Endometrium (tissue), 2 donors: ENCODE results near the gene MAPK8IP1.

Experiments used
- FAIRE-seq: peaks from 2 replicates; lab custom pipeline; 2012; peaks lifted over from hg19 to GRCh38; lab: Jason Lieb, UNC
- donor health status: control.
- donor health status: control.

The MAPK8IP1 gene

DNA sequence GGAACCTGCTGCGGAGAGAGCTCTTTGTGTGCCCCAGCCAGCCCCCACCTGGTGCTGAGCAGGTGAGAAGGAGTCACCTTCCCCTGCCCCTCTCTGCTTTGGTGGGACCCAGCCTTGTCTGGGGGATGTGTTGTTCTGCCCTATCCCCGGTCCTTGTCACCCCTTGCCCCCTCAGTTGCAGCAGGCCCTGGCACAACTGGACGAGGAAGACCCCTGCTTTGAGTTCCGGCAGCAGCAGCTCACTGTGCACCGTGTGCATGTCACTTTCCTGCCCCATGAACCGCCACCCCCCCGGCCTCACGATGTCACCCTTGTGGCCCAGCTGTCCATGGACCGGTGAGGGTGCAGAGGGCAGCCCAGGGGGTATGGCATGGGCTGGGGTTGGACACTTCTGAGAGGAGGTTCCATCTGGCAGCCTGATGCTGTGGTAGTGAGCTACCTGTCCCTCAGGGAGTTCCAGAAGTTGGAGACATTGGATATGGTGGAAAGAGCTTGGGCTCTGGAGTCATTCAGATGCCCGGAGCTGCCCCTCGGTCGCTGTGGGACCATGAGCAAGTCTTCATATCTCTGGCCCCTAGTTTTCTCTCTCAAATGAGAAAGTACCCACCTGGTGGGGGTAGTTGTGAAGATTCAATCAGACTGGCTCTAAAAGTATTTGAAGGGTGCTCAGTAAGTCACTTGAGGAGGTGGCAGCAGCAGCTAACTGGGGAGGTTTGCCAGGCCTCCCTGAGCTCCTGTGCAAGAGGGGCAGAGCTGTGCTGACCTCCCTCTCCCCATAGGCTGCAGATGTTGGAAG lies 41.3 kb downstream of the MAPK8IP1 start:
- FAIRE-seq: no peak

DNA sequence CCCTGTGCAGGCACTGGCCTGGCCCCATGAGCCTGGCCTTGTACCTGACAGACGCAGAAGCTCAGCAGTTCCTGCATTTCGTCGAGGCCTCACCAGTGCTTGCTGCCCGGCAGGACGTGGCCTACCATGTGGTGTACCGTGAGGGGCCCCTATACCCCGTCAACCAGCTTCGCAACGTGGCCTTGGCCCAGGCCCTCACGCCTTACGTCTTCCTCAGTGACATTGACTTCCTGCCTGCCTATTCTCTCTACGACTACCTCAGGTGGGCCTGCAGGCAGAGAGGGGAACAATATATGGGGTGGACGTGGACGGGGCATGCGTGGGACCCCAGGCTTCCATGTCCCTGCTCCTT lies 41.9 kb downstream of the MAPK8IP1 start:
- no peak for FAIRE-seq

DNA sequence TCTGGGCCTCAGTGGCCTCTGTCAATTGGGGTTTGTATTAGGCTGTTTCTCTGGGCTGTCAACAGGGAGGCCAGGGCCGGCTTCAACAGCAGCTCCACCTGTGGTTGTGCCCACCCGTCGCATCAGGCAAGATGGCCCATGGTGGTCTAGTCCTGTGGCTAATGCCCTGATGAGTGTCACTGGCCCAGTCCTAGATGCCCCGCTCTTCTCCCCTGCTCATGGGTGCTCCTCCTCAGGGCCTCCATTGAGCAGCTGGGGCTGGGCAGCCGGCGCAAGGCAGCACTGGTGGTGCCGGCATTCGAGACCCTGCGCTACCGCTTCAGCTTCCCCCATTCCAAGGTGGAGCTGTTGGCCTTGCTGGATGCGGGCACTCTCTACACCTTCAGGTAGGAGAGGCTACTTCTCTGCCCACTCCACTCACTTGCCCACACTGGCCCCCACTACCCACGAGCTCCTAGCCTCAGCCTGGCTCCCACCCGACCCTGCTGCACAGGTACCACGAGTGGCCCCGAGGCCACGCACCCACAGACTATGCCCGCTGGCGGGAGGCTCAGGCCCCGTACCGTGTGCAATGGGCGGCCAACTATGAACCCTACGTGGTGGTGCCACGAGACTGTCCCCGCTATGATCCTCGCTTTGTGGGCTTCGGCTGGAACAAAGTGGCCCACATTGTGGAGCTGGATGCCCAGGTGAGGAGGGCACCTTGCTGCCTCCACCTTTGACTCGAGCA lies 42.4 kb downstream of the MAPK8IP1 start:
- FAIRE-seq: no peak

DNA sequence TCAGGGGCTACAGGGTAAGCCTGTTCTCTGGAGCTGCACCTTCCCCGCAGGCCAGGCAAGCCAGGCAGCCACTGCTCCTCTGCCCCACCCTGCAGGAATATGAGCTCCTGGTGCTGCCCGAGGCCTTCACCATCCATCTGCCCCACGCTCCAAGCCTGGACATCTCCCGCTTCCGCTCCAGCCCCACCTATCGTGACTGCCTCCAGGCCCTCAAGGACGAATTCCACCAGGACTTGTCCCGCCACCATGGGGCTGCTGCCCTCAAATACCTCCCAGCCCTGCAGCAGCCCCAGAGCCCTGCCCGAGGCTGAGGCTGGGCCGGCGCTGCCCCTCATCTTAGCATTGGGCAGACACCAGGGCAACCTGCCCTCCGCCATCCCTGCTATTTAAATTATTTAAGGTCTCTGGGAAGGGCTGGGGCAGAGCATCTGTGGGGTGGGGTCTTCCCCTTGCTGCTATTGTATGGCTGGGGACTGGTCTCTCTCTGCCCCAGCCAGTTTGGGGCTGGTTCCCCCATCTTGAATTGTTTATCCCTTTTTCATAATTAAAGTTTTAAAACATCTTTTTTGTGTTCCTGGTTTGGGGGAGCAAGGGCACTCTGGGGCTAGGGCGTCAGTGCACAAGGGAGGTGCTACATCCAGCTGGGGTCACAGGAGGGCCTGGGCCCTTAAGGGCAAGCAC lies 43.2 kb downstream of the MAPK8IP1 start:
- no peak for FAIRE-seq

DNA sequence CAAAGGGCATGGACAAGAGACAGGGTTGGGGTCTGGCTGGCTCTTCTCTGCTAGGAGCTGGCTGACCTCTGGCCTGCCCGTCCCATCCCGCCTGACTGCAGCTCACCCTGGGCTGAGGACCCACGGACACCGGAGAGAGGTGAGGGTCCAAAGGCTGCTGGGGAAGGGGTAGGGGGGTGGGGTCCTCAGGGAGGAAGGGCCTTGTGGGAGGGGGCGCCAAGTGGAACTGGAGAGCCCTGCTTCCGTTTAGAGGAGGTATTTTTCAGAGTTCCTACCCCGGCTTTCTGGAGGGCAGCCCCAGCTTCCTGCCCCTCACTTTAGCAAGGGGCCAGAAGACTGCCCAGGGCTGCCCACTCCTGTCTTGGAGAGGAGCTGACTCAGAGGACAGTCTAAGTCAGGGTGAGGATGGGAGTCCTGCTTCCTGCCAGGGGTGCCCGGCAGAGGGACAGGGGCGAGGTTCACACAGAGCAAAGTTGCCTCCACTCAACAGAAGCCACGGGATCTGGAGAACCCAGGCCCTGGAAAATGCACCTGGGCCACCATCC lies 44.1 kb downstream of the MAPK8IP1 start:
- no peak for FAIRE-seq

DNA sequence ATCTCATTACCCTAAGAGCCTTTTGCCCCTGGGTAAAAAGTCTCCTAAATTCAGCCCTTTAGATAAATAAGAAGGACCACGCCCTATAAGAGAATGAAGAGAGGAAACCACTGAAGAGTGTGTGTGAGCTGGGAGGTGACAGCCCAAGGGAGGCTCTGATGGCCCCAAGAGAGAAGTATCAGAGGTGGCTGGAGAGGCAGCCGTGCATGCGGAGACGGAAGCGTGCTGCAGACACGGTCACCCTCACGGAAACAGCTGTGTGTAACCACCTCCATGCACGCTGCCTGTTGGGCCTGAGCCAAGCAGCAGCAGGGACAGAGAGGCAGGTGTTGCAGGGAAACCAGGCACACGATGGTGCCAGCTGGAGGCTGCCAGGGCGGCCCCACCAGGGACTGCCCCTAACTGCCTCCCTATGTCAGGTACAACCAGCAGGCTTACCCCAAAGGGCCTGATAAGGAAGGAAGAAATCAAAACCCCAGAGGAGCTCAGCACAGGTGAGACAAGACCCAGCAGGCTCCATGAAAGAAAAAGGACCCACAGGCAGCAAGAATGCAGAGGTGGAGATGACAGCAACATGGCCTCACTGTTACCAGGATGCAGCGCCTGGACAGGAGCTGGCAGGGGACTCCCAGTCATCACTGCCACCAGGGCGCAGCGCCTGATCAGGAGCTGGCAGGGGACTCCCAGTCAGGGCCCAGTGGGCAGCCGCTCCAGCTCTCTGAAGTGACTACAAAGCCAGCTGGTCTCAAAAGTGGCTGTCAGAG lies 44.8 kb downstream of the MAPK8IP1 start:
- no peak for FAIRE-seq

DNA sequence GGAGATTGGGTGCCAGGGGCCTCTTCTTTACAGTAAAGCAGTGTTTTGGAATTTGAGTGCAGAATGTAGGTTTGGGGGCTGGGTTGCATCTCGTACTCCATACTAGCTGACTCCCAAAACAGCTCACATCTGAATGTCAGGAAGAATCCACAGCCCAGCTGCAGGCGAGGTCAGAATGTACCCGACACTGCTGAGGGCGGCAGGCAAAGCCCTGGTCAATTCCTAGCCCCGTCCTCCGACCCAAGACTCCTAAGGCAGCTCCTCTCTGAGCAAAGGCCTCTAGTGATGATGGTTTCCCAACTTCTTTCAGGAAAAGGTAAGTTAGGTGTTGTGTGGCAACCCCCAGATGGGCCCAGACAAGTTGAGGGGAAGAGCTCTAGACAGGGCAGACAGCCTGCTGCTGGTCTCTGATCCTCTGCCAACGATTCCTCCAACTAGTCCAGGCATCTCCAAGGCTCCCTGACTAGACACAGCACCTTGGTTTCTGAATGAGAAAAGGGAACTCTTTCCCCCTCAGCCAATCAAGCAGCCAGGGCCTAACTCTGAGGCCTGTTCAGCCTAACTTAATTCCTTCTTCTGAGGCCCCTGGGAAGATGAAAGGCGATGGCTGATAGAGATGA lies 45.6 kb downstream of the MAPK8IP1 start:
- FAIRE-seq: no peak

DNA sequence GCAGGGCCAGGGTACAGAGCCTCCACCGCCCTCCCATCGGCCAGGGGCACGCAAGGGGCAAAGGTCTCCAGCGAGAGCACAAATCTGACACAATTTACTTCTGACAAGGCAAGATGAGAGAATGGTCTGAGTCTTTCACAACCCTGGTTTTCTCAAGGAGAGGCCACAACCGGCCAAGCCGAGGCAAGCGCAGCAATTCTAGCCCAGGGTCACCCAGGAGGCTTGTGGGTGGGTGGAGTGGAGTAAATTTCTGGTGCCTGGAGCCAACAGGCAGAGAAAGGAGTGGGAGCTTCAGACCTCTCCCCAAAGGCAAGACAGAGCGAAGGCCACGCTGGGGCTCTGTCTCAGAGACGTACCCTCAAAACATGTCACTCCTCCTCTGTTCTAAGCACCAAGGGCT lies 46.3 kb downstream of the MAPK8IP1 start:
- no peak for FAIRE-seq

DNA sequence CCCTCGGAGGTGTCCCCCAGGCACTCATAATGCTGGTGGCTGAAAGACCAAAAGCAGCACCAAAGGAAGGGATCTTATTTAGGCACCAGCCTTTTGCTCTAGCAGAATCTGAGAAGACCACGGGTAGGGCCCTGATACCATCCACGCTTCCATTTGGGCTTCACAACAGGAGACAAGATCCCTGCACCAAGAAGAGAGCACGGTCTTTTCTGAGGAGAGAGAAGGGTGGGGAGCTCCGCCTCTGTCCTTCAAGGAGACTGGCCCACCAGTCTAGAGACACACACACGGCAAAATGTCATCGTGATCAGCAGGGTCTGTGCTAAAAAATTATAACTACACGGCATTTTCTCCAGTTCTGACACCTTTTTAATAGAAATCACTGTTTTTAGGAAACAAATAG lies 46.8 kb downstream of the MAPK8IP1 start:
- no peak for FAIRE-seq

DNA sequence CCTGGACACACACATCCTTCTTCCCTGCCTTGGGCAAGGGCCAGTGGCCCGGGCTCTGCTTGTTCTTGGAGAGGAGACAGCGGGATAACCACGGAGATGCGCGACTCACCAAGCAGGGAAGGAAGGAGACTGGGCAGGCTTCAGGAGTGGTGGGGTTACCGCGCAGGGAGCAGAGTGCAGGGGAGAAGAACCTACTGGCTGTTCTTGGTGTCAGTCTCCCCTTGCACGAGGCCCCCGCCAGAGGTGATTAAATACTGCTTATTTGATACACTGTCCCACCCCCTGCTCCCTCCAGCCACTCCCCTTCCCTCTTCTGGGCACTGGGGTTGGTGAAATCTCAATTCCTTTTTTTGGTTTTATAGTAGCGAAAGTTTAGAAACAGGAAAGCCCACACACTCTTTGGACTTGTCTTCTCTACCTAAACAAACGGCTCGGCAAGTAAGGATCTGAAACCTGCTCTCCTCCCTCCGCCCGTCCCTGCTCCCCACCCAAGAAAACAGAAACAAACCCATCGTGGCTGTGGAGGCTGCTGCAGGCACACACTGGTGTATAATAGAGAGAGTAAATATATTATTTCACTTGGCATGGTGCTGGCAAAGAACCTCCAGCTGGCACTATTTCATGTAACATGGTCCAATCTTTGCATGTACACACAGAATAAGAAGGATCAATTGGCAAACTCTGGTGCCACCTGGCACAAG lies 47.8 kb downstream of the MAPK8IP1 start:
- no peak for FAIRE-seq

DNA sequence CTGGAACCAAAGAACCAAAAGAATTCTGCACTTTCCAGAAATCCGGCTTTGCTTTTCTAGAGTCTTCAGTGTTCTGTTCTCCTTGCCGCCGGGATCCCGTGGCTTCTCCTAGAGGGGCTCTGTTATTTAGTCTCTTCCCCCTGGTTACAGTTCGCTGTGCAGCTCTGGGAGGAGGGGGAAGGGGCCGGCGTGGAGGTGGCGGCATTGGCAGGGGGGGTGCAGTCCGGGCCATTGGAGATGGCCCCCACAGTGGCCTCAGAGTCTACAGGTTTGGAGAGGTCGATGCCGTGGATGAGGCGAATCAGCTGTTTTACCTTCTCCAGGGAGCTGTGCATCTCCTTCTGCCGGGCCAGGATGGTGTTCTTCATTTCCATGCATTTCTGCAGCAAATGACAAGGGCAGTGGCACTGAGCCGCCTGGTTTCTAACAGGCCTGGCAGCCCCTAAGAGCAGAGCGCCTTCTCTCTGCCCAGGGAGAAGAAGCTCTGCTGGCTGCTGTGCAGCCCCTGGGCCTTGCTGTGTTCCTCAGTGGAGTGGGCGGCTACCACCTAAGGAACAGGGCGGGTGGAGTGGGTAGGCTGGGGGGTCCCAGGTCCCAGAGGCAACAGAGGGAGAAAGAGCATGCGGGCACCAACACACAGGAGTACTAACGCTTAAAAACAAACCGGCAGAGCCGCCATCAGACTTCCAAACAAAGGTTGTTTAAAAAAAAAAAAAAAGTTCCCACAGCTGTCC lies 48.6 kb downstream of the MAPK8IP1 start:
- no peak for FAIRE-seq

DNA sequence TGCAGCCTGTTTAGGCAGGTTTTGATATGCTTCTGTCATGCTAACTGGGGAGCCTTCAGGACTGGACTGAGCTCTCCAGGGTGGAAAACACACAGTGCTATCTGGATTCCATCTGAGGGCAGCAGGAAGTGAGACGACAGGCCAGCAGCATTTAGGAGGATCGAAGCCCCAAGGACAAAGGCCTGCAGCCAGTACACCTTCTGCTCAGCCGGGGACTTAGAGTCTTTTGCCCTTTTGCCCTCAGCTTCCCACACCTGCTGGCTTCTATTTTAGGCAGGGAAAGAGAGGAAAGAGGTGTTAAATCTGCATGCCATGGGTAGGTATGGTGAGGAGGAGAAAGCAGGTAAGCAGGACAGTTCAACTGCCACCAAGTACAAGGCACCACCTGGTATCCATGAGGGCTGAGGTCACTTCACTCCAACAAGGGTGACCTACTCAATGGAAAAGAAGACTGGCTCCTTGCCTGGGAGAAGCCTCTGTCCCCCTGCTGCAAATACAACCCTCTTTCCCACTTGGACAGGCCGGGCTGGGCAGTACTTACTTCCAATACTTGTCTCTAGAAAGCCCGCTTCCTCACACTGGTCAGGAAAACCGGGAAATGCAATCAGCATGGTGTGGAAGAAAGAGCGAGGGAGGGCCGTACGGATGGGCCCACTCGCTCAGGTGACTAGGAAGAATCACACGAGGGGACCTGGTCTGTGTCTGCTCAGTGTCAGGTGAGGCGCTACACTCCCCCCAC lies 49.3 kb downstream of the MAPK8IP1 start:
- no peak for FAIRE-seq

DNA sequence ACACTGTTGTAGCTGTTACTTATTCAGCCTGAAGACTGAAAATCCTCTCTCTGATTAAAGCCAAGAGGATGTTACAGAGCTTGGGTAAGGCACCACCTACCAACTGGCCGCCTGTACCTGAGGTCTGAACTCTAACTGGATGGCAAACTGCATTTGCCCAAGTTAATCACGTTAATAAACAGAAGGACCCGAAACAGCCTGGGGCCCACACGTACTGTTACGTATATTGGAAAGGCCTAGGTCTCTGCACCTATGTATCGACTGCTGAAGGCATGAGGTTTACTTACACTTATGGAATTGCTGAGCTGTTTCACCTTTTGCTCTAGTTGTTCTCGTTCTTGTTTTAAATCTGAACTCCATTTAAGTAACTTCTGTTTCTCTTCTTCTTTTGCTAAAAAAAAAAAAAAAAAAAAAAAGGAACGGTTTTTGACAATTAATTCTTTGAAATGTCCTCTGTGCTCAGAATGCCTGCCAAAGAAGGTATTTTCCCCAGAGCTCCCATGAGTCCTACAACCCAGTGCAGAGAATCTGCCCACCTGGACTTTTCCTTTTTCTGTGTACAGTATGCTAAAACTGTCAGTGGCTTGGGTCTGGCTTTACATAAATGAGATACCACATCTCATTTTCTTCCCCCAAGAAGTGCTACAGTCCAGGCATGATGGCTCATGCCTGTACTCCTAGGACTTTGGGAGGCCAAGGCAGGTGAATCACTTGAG lies 50.1 kb downstream of the MAPK8IP1 start:
- no peak for FAIRE-seq

DNA sequence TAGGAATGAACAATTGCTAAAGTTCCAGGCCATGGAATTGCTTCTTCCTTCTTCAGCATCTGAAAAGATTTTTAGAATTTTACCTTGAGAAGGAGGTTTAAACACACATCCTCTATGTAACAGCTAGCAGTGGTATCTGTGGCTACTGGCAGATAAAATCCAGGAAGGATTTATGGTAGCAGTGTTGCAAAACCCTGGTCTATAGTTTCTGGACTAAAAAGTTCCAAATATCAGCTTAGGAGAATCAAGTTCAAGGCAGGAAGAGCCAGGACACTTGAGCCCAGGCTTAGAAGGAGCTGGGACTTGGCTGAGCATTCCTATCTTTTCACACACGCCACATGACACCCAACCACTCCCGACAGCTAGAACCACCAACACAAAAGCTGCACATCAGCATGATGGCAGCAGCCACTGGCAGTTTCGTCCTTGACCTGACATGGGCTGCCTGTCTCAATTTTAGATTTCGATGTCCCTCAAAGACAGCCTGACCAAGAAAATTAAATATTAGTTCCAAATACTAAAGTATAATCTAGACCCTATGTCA lies 51.1 kb downstream of the MAPK8IP1 start:
- FAIRE-seq: no peak

DNA sequence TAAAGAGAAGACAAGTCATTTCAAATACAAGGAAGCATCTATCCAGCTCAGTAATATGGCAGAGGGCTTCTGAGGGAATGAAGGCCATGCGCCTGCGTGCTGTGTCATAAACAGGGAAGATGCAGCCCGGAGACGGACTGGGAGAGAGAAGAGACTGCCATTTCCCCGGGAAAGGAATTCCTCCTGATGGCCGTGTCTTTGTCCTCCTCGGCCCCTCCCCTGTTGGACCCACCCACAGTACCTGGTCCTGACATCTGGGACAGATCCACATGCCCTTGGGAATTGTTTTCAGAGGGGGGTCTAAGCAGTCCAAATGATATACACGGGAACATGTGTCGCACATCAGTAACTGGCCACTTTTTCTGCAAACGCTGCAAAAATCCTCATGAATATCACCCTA lies 52.5 kb downstream of the MAPK8IP1 start:
- FAIRE-seq: no peak

DNA sequence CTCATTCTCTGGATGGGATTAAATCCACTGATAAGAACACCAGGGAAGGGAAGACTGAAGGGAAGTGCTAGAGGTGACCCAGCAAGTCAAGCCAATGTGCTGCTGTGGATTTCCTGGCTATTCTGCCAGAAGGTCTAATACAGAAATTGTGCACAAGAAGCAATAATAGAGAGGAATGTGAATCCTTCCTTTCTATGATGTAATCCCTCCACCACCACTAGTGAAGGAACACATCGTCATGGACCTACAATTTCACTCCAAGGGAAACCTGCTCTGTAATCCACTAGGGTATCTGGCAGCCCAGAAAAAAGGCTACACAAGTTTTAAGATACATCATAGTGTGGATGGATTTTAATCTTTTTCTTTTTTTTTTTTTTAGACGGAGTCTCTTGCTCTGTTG lies 54.4 kb downstream of the MAPK8IP1 start:
- FAIRE-seq: no peak

DNA sequence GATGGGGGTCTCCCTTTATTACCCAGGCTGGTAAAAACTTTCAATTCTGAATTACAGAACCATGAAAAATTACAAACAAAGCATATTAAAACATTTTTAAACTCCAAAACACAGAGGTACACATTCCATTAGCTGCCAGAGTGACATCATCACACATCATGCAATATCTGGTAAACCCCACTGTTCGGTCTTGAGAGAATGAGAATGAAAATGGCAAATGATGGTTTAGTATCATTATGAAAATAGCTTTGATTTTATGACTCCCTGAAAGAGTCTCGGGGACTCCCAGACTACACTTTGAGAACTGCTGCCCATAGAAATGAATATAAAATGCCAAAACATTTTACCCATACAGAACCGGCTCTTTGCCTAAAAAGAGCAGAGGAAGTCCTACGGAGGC lies 55.8 kb downstream of the MAPK8IP1 start:
- no peak for FAIRE-seq

DNA sequence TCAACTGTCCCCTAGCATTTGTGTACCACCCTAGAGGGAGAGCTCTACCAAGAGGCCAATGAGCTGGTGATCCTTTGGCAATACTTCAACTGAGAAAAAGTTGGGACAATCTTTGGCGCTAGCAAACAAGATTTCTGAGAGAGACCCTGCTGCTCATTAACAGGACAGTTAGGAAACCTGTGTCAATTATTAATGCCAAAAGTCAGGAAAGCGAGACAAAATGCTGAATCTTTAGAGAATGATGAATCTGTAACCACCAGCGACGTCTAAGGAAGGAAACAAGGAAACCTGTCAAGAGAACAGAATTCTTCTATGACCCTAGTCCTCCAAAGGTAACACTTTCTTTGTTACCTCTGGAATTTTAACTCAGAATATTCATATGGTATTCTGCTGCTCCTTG lies 56.9 kb downstream of the MAPK8IP1 start:
- FAIRE-seq: no peak
